Activated T-helper 2 cell treated with anti-CD3 and anti-CD28 coated beads, Interferon-gamma antibody, Interleukin-2, Interleukin-4, amounts not matched to agents 10 μg/mL and 5 μg/mL and 100 μg/mL, durations not matched to agents 14 hours and 24 hours and 36 hours (primary cell): ENCODE data around the gene SLC26A5. TPM values are rescaled to one million over a fixed set of nuclear protein-coding genes. Genes with fewer than 3 reads are reported as not detected.
"Not testable (repeated sequence)": the region's sequence is repeated elsewhere in the genome, so short reads cannot be mapped to it uniquely, and the experiment has no call there.

Source experiments
- DNase-seq: peaks from one replicate; pipeline ENCODE4 v3.0.0; 2021; ENCODE audit warnings: low spot score
- H3K27ac Mint-ChIP-seq: one replicate; pipeline ENCODE4 v1.8.0; 2021; ENCODE audit warnings: mixed read lengths
- H3K27me3 Mint-ChIP-seq: one replicate; pipeline ENCODE4 v1.8.0; 2021; ENCODE audit warnings: low read depth, mixed read lengths
- H3K36me3 Mint-ChIP-seq: one replicate; pipeline ENCODE4 v1.8.0; 2021; ENCODE audit warnings: low read depth, mixed read lengths
- H3K4me1 Mint-ChIP-seq: one replicate; pipeline ENCODE4 v1.8.0; 2021; ENCODE audit warnings: low read depth, mixed read lengths
- H3K4me3 Mint-ChIP-seq: one replicate; pipeline ENCODE4 v1.8.0; 2021; ENCODE audit warnings: low read depth, mild to moderate bottlenecking, moderate library complexity, mixed read lengths
- H3K9me3 Mint-ChIP-seq: one replicate; pipeline ENCODE4 v1.8.0; 2021; ENCODE audit warnings: mixed read lengths
- intact Hi-C: fragments of 100-400 bp; cut with micrococcal nuclease; formaldehyde crosslinking; loops from one replicate; pipeline ENCODE4 v1.15.1; 2023
- total RNA-seq: library from RNA; stranded (reverse); gene quantifications from 2 replicates; pipeline ENCODE4 v1.2.3, GENCODE V29; 2022

The SLC26A5 gene, protein sequence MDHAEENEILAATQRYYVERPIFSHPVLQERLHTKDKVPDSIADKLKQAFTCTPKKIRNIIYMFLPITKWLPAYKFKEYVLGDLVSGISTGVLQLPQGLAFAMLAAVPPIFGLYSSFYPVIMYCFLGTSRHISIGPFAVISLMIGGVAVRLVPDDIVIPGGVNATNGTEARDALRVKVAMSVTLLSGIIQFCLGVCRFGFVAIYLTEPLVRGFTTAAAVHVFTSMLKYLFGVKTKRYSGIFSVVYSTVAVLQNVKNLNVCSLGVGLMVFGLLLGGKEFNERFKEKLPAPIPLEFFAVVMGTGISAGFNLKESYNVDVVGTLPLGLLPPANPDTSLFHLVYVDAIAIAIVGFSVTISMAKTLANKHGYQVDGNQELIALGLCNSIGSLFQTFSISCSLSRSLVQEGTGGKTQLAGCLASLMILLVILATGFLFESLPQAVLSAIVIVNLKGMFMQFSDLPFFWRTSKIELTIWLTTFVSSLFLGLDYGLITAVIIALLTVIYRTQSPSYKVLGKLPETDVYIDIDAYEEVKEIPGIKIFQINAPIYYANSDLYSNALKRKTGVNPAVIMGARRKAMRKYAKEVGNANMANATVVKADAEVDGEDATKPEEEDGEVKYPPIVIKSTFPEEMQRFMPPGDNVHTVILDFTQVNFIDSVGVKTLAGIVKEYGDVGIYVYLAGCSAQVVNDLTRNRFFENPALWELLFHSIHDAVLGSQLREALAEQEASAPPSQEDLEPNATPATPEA
- 0.07 TPM in 1 of 2 replicates, not detected in the other for total RNA-seq

- Mint-ChIP-seq H3K36me3 (no peaks in the 10 kb centered on the region), H3K9me3 (peaks cover under 1% of the 10 kb centered on the region), H3K27ac (no peak within 1 kb of the TSS), H3K27me3 (peaks cover 62% of the 10 kb centered on the region), H3K4me3 (peak within 1 kb of the TSS; percentile 69), H3K4me1 (peaks cover 14% of the 10 kb centered on the region)
- DNase-seq, result no peak
- intact Hi-C loops, result loop anchor here (5.0 kb wide), 1 partner anchor 541 kb away; the partner anchor contains the start of gene RELN
Measured at GRCh38 chr7:103446049-103446520, at the start of gene SLC26A5. Gene SLC26A5, minus strand, starts transcription at chr7:103446207. Its CDS starts 24,693 bp downstream, at chr7:103421514.

- Mint-ChIP-seq H3K4me1 (no peaks in the 10 kb centered on the region), H3K4me3 (no peak overlapping the region), H3K36me3 (no peaks in the 10 kb centered on the region), H3K27ac (no peak overlapping the region), H3K27me3 (no peaks in the 10 kb centered on the region), H3K9me3 (no peaks in the 10 kb centered on the region)
- intact Hi-C loops, result no loop called here
- no peak for DNase-seq
Measured at GRCh38 chr7:103487419-103487818, 41.4 kb upstream of the SLC26A5 start.

GRCh38 chr7:103486873-103487272, 40.9 kb upstream of the SLC26A5 start:
- DNase-seq, H3K4me3 Mint-ChIP-seq, H3K27me3 Mint-ChIP-seq, H3K4me1 Mint-ChIP-seq, H3K27ac Mint-ChIP-seq, H3K9me3 Mint-ChIP-seq, H3K36me3 Mint-ChIP-seq, intact Hi-C loops: not testable (repeated sequence)

- Mint-ChIP-seq H3K9me3 (no peaks in the 10 kb centered on the region), H3K36me3 (no peaks in the 10 kb centered on the region), H3K27ac (no peak overlapping the region), H3K4me3 (no peak overlapping the region), H3K27me3 (peaks cover 4% of the 10 kb centered on the region), H3K4me1 (no peaks in the 10 kb centered on the region)
- intact Hi-C loops, result no loop called here
- no peak for DNase-seq
Measured at GRCh38 chr7:103480771-103481170, 34.8 kb upstream of the SLC26A5 start.

- H3K4me3 Mint-ChIP-seq, result no peak overlapping the region
- intact Hi-C loops, result no loop called here
- H3K9me3 Mint-ChIP-seq, result no peaks in the 10 kb centered on the region
- no peaks in the 10 kb centered on the region for H3K4me1 Mint-ChIP-seq
- peaks cover 18% of the 10 kb centered on the region for H3K27me3 Mint-ChIP-seq
- DNase-seq, result no peak
- no peak overlapping the region for H3K27ac Mint-ChIP-seq
- no peaks in the 10 kb centered on the region for H3K36me3 Mint-ChIP-seq
Measured at GRCh38 chr7:103474956-103475355, 28.9 kb upstream of the SLC26A5 start.

DNA sequence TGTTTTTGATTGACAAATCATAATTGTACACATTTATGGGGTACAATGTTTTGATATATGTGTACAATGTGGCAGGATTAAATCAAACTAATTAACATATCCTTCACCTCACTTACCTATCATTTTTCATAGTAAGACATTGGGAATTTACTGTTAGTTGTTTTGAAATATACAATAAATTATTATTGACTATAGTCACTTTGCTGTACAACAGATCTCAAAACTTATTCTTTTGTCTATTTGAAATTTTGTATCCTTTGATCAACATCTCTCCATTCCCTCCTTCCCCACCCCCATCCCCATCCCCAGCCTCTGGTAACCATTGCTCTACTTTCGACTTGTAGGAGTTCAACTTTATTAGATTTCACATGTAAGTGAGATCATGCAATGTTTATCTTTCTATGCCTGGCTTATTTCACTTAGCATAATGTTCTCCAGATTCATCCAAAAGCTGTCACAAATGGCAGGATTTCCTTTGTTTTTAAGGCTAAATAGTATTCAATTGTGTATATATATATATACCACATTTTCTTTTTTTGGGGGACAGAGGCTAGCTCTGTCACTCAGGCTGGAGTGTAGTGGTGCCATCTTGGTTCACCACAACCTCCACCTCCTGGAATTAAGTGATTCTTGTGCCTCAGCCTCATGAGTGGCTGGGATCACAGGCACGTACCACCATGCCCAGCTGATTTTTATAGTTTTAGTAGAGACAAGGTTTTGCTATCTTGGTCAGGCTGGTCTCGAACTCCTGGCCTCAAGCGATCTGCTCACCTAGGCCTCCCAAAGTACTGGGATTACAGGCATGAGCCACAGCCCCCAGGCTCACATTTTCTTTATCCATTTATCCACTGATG, 23.3 kb upstream of the SLC26A5 start:
- Mint-ChIP-seq H3K27ac (no peak overlapping the region), H3K36me3 (no peaks in the 10 kb centered on the region), H3K4me1 (no peaks in the 10 kb centered on the region), H3K27me3 (peaks cover 13% of the 10 kb centered on the region), H3K4me3 (no peak overlapping the region), H3K9me3 (no peaks in the 10 kb centered on the region)
- intact Hi-C loops, result no loop called here
- DNase-seq, result no peak

GRCh38 chr7:103466814-103467213, 20.8 kb upstream of the SLC26A5 start:
- no peak for DNase-seq
- H3K4me3 Mint-ChIP-seq, result no peak overlapping the region
- intact Hi-C loops, result no loop called here
- H3K27me3 Mint-ChIP-seq, result peaks cover 5% of the 10 kb centered on the region
- no peaks in the 10 kb centered on the region for H3K4me1 Mint-ChIP-seq
- no peak overlapping the region for H3K27ac Mint-ChIP-seq
- H3K9me3 Mint-ChIP-seq, result no peaks in the 10 kb centered on the region
- no peaks in the 10 kb centered on the region for H3K36me3 Mint-ChIP-seq

- no peak overlapping the region for H3K27ac Mint-ChIP-seq
- peaks cover 4% of the 10 kb centered on the region for H3K27me3 Mint-ChIP-seq
- no peaks in the 10 kb centered on the region for H3K4me1 Mint-ChIP-seq
- intact Hi-C loops, result no loop called here
- no peak for DNase-seq
- no peaks in the 10 kb centered on the region for H3K36me3 Mint-ChIP-seq
- H3K9me3 Mint-ChIP-seq, result no peaks in the 10 kb centered on the region
- H3K4me3 Mint-ChIP-seq, result no peak overlapping the region
Measured at GRCh38 chr7:103462358-103462757, 16.4 kb upstream of the SLC26A5 start.

DNA sequence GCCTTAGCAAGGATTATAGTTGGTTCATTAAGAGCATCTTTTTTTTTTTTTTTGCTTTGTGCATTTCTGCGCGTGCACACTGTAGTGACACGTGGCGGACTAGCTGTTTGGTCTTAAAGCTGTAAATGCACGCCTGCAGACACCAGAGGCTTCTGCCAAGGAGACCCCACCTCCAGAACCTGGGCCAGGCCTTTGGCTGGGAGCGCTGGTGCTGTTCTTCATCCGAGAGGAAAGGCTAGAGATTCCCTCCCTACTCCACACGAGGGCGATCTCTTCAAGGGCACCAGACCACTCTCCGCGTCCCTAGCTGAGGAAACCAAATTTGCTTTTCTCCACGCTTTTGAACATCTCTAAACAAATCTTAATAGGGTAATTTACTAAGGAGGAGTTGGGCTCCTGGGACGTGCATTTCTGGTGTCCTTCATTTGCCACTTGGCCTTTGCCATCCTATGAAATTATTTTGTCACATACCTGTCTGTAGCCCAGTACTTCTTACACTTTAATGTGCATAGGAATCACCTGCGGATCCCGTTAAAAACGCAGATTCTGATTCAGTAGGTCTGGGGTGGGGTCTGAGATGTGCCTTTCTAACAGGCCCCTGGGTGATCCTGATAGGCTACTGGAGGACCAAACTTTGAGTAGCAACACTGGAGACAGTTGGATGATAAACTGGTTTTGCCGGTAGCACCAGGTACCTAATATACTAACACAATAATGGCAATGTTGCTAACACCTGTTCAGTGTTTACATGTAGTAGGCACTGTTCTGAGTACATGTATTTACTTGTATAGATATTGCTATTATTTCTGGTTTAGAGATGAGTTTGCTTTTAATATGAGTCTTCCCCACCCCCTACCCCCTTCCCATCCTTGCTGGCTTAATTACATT, 1.3 kb upstream of the SLC26A5 start:
- H3K4me3 Mint-ChIP-seq, result no peak overlapping the region
- DNase-seq, result no peak
- peaks cover 63% of the 10 kb centered on the region for H3K27me3 Mint-ChIP-seq
- H3K9me3 Mint-ChIP-seq, result peaks cover 8% of the 10 kb centered on the region
- peaks cover 14% of the 10 kb centered on the region for H3K4me1 Mint-ChIP-seq
- intact Hi-C loops, result loop anchor here (5.0 kb wide), 1 partner anchor 540 kb away; the partner anchor contains the start of gene RELN
- no peak overlapping the region for H3K27ac Mint-ChIP-seq
- no peaks in the 10 kb centered on the region for H3K36me3 Mint-ChIP-seq

DNA sequence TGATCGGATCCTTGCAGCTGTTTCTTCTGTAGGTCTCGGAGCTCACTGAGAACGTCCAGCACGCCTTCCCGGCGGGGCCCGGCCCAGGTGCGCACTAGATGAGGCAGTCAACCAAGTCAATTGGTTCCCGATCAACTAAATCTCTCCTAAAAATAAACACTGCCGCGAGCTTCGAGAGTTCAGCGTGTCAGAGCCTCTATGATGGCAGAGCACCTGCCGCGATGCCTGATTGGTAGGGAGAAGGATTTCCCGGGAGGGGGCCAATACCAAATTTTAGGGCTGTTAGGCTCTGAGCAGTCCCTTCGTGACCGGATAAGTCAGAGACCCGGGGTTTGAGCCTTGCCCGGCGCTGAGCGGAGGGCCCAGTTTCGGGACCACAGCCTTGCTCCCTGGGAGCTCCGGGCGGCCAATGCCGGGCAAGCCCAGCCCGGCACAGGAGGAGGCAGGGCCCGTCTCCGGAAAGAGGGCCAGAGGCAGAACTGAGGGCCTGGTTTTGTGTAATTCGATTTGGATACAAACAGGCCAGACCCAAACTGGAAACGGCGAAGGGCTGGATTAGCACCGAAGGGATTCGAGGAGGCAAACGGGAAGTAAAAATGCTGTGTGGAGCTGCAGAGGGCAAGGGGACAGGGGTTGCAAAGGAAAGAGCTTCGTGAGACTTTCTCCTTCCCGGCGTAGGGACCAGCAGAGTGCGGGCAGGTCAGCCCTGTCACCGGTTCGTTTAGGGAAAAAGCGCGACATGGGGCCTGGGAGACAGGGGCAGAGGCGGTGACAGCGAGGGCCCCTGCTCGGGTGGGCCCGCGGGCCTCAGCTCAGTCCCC, 569 bp downstream of the SLC26A5 start:
- Mint-ChIP-seq H3K36me3 (no peaks in the 10 kb centered on the region), H3K4me3 (peak overlapping the region; percentile 69), H3K9me3 (no peaks in the 10 kb centered on the region), H3K27me3 (peaks cover 65% of the 10 kb centered on the region), H3K27ac (no peak overlapping the region), H3K4me1 (peaks cover 14% of the 10 kb centered on the region)
- intact Hi-C loops, result loop anchor here (5.0 kb wide), 1 partner anchor 542 kb away; the partner anchor contains the start of gene RELN
- no peak for DNase-seq

- Mint-ChIP-seq H3K4me1 (peaks cover under 1% of the 10 kb centered on the region), H3K9me3 (no peaks in the 10 kb centered on the region), H3K4me3 (no peak overlapping the region), H3K36me3 (no peaks in the 10 kb centered on the region), H3K27ac (no peak overlapping the region), H3K27me3 (peaks cover 42% of the 10 kb centered on the region)
- DNase-seq, result no peak
- intact Hi-C loops, result no loop called here
Measured at GRCh38 chr7:103439661-103440060, 6.3 kb downstream of the SLC26A5 start.
